Liver (tissue), 9 donors: ENCODE measurements around the gene OR52A5. TPM values are rescaled to one million over a fixed set of nuclear protein-coding genes. Genes with fewer than 3 reads are reported as not detected.

Experiments used
- DNase-seq: peaks from one replicate; pipeline ENCODE4 v3.0.0-alpha.2; 2017; ENCODE audit warnings: low spot score
- H3K27ac ChIP-seq, 2 donors: one replicate each; pipeline ENCODE4 v1.7.0; 2013; ENCODE audit warnings: inconsistent platforms in 2 of 2, low read length in 2 of 2, control low read depth in 1 of 2, low read depth in 1 of 2, mild to moderate bottlenecking in 1 of 2
- H3K27me3 ChIP-seq, 4 donors: one replicate each; pipeline versions ENCODE4 v1.6.1 to v1.7.0; 2013; ENCODE audit warnings: low read length in 3 of 4, inconsistent platforms in 1 of 4, mild to moderate bottlenecking in 1 of 4, moderate library complexity in 1 of 4; ENCODE audit not compliant: control insufficient read depth in 4 of 4, insufficient read depth in 4 of 4
- H3K36me3 ChIP-seq, 4 donors: one replicate each; pipeline versions ENCODE4 v1.6.1 to v1.7.0; 2013; ENCODE audit warnings: low read length in 3 of 4, mild to moderate bottlenecking in 3 of 4, low read depth in 1 of 4, moderate library complexity in 1 of 4; ENCODE audit not compliant: control insufficient read depth in 4 of 4, insufficient read depth in 3 of 4
- H3K4me1 ChIP-seq, 4 donors: one replicate each; pipeline versions ENCODE4 v1.6.1 to v1.7.0; 2013; ENCODE audit warnings: low read length in 3 of 4, mild to moderate bottlenecking in 3 of 4, moderate library complexity in 1 of 4; ENCODE audit not compliant: control insufficient read depth in 4 of 4, insufficient read depth in 4 of 4
- H3K4me3 ChIP-seq, 3 donors: one replicate each; pipeline versions ENCODE4 v1.6.1 to v1.7.0; 2013; ENCODE audit warnings: low read length in 3 of 3, control low read depth in 1 of 3, low read depth in 1 of 3, mild to moderate bottlenecking in 1 of 3
- H3K9ac ChIP-seq, 2 donors: one replicate each; pipeline ENCODE4 v1.7.0; 2013; ENCODE audit warnings: low read length in 2 of 2, mild to moderate bottlenecking in 2 of 2, moderate library complexity in 2 of 2, control low read depth in 1 of 2, low read depth in 1 of 2
- H3K9me3 ChIP-seq, 4 donors: one replicate each; pipeline versions ENCODE4 v1.6.1 to v1.7.0; 2013; ENCODE audit warnings: low read length in 3 of 4; ENCODE audit not compliant: control insufficient read depth in 4 of 4
- ATF3 ChIP-seq: IDR thresholded peaks from 2 replicates; pipeline ENCODE4 v1.6.1; 2016; ENCODE audit warnings: antibody characterized with exemption
- CTCF ChIP-seq: fragments of 150-350 bp; IDR thresholded peaks from 2 replicates; pipeline ENCODE4 v1.5.1; 2017; ENCODE audit warnings: improper control_type of control experiment, low read depth, low read length; ENCODE audit not compliant: missing input control
- EGR1 ChIP-seq, 2 donors: IDR thresholded peaks; 2 replicates each; pipeline ENCODE4 v1.6.1; 2016 to 2018; ENCODE audit warnings: antibody characterized with exemption in 2 of 2, low read depth in 2 of 2
- FOXA1 ChIP-seq: IDR thresholded peaks from 2 replicates; pipeline ENCODE4 v1.6.1; 2016; ENCODE audit warnings: antibody characterized with exemption
- GABPA ChIP-seq, 2 donors: IDR thresholded peaks in 1 of 2; conservative IDR thresholded peaks in 1 of 2; 2 replicates each; pipeline ENCODE4 v1.6.1; 2016; ENCODE audit warnings: antibody characterized with exemption in 2 of 2, mild to moderate bottlenecking in 1 of 2, moderate library complexity in 1 of 2
- HNF4G ChIP-seq: IDR thresholded peaks from 2 replicates; pipeline ENCODE4 v1.6.1; 2016; ENCODE audit warnings: antibody characterized with exemption
- MAX ChIP-seq: IDR thresholded peaks from 2 replicates; pipeline ENCODE4 v1.6.1; 2016; ENCODE audit warnings: antibody characterized with exemption
- RAD21 ChIP-seq, 2 donors: IDR thresholded peaks; 2 replicates each; pipeline ENCODE4 v1.6.1; 2016; ENCODE audit warnings: antibody characterized with exemption in 2 of 2, mild to moderate bottlenecking in 2 of 2
- RXRA ChIP-seq, 2 donors: IDR thresholded peaks; 2 replicates each; pipeline ENCODE4 v1.6.1; 2017 to 2018; ENCODE audit warnings: antibody characterized with exemption in 2 of 2, mild to moderate bottlenecking in 1 of 2
- SP1 ChIP-seq: IDR thresholded peaks from 2 replicates; pipeline ENCODE4 v1.6.1; 2018; ENCODE audit warnings: antibody characterized with exemption, mild to moderate bottlenecking
- TAF1 ChIP-seq: conservative IDR thresholded peaks from 2 replicates; pipeline ENCODE4 v1.6.1; 2016; ENCODE audit warnings: antibody characterized with exemption, mild to moderate bottlenecking
- ZBTB33 ChIP-seq: IDR thresholded peaks from 2 replicates; pipeline ENCODE4 v1.6.1; 2016; ENCODE audit warnings: antibody characterized with exemption
- WGBS: extraction: QIAGEN DNeasy Blood & Tissue Kit; methylation state at CpG from one replicate; pipeline ENCODE4 v1.1.7; 2013; 5-methylcytosine and 5-hydroxymethylcytosine counted together
- polyA plus RNA-seq, 2 donors: library from polyadenylated mRNA; stranded (reverse) in 1 of 2; unstranded in 1 of 2; fragments of 200-250 nt in 1 of 2; fragments of >200 nt in 1 of 2; fragmentation: Nextera tagmentation in 1 of 2; extraction: Ambion mirVana in 1 of 2; gene quantifications; one replicate each; pipeline versions ENCODE4 v1.2.1 to v1.2.3, GENCODE V29; 2013 to 2015
- total RNA-seq, 2 donors: library from RNA; depleted of rRNA; stranded (reverse); fragments of >200 nt; gene quantifications; one replicate each; pipeline ENCODE4 v1.2.3, GENCODE V29; 2014
- donor health status: healthy.
- donor health status: healthy.
- donor health status: healthy.
- donor health status: healthy.
- donor health status: healthy.

The OR52A5 gene
- total and polyA plus RNA-seq, 4 donors, result not detected

GRCh38 chr11:5117588-5117987 is 20.6 kb downstream of the OR52A5 start:
- Histone ChIP-seq H3K27me3 (peaks cover 0 to 10% (median 1%) of the 10 kb centered on the region in 4 donors), H3K9ac (no peak overlapping the region), H3K36me3 (no peaks in the 10 kb centered on the region), H3K4me3 (no peak overlapping the region), H3K27ac (no peak overlapping the region), H3K9me3 (no peaks in the 10 kb centered on the region), H3K4me1 (no peaks in the 10 kb centered on the region)
- DNase-seq, result no peak
- TF ChIP-seq MAX (no peak), SP1 (no peak), ZBTB33 (no peak), ATF3 (no peak), TAF1 (no peak)

GRCh38 chr11:5115339-5115738 is 22.8 kb downstream of the OR52A5 start:
- no peak overlapping the region for H3K4me3 ChIP-seq
- H3K9me3 ChIP-seq, result no peaks in the 10 kb centered on the region
- no peaks in the 10 kb centered on the region for H3K36me3 ChIP-seq
- H3K27ac ChIP-seq, result no peak overlapping the region
- H3K4me1 ChIP-seq, result no peaks in the 10 kb centered on the region
- TF ChIP-seq SP1 (no peak), MAX (no peak), CTCF (no peak), ZBTB33 (no peak), EGR1 (IDR thresholded peaks at IDR 0.05; ENCODE audit: low read depth in 2 of 2) (no peak), FOXA1 (no peak), HNF4G (no peak), RAD21 (IDR thresholded peaks at IDR 0.05) (no peak), RXRA (IDR thresholded peaks at IDR 0.05) (no peak), GABPA (IDR thresholded peaks at IDR 0.05 in 1 of 2, conservative IDR thresholded peaks at IDR 0.05 in 1 of 2) (no peak)
- no peak overlapping the region for H3K9ac ChIP-seq
- DNase-seq, result no peak
- WGBS, result 58% methylated on average over 3 of the region's 3 CpGs
- H3K27me3 ChIP-seq, result peaks cover 0 to 17% (median 1%) of the 10 kb centered on the region in 4 donors
